Esophagus mucosa (tissue), 1 donor: Measurements from ENCODE around the gene ITGA8. TPM values are rescaled to one million over a fixed set of nuclear protein-coding genes. Genes with fewer than 3 reads are reported as not detected.

Experiments
- ATAC-seq: fragments of 200-7000 bp; cut with Tn5 transposase; one replicate; pipeline ENCODE4 v1.9.1; 2020
- total RNA-seq: library from RNA; stranded (reverse); gene quantifications from one replicate; pipeline ENCODE4 v1.2.4, GENCODE V29; 2023
- donor health status: DM: yes; HTN: yes; CAD: no.

The ITGA8 gene
- total RNA-seq, 1 donor from 2014 or later, result 2.1 TPM

DNA sequence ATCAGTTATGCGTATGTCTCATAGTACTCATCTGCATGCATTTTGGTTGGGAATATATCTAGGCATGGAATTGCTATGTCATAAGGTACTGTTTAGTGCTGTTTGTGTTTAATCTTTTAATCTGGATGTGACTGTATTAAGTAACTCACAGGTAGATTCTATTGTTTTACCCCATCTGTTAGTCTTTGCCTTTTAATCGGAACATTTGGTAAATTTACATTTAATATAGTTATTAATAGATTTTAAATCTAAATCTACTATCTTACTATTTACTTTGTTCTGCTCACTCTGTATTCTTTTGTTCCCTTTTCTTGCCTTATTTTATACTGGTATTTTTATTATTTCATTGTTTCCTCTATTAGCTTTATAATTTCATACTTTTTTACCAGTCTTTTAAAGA lies 10.6 kb upstream of the ITGA8 start:
- ATAC-seq, result no peak

DNA sequence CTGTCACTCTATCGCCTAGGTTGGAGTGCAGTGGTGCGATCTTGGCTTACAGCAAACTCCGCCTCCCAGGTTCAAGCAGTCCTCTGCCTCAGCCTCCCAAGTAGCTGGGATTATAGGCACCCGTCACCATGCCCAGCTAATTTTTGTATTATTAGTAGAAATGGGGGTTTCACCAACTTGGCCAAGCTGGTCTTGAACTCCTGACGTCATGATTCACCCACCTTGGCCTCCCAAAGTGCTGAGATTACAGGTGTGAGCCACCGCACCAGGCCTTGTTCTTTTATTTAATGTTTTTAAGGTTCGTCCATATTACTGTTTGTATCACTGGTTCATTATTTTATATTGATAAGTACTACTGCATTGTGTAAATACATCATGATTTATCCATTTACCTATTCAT lies 10.2 kb upstream of the ITGA8 start:
- ATAC-seq, result no peak

DNA sequence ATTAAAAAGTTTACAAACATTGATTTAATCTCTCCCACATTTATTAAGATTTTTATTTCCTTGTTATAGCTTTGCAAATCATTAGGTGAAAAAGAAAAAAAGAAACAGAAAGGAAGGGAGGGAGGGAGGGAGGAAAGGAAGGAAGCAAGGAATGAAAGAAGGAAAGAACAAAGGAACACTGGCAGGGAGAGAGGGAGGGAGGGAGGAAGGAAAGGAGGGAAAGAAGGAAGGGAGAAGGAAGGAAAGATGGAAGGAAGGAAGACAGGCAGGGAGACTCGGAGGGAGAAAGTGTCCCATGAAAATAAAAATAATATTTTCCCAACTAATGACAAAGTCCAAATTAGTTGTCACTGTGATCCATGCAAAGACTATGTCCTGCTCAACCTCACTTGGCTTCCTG lies 6.3 kb upstream of the ITGA8 start:
- no peak for ATAC-seq

DNA sequence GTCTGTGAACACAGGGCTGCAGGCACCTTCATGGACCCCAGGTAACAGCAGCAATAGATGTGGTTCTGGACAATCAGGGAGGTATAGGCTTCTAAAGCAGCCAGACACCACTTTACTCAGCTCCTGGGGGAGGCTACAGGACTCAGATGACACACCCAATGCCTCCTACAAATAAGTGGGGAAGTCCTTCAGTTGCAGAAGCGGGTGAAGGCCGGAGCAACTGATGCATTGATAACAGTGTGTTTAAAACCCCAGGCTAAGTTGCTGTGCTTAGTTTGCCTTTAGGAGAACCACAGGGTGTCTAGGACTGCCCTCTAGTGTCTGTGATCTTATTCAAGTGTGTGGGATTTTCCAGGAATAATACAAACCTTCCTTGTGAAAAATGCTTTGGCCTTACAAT lies 5.9 kb upstream of the ITGA8 start:
- no peak for ATAC-seq

DNA sequence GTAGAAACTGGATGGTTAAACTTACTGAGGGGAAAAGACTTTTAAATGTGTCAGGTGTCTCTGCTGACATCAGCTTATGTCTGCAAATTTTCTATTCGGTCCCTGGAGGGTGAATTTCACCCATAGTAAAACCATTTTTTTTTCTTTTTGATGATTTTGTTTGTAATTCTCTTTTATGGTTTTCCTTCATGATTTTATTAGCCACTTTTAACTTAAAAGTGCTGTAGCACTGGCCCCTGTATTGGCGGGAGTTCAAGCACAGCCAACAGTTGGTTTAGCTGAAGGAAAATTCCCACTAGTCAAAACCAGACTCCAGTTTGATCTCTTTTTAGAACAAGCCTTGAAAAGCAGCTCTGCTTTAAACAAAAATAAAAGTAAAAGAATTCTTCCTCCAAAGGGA lies 5.0 kb upstream of the ITGA8 start:
- ATAC-seq, result no peak

DNA sequence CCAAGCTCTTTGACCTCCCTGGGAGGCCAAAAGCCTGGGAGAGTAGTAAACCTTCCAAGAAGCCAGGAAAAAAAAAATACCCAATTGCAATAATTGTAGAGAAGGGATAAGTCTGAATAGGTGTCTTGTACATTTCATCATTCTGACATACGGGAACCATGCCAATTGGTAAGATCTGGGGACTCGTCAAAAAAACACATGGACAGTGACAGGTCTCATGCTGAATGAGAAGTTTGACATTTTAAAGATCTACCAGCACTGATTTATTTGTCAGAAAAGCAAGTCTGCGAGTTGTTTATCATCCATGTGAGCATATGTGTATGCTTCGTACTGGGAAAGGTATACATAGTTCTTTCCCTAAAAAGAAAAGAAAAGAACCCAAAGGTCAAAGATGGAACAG lies 4.1 kb upstream of the ITGA8 start:
- no peak for ATAC-seq

DNA sequence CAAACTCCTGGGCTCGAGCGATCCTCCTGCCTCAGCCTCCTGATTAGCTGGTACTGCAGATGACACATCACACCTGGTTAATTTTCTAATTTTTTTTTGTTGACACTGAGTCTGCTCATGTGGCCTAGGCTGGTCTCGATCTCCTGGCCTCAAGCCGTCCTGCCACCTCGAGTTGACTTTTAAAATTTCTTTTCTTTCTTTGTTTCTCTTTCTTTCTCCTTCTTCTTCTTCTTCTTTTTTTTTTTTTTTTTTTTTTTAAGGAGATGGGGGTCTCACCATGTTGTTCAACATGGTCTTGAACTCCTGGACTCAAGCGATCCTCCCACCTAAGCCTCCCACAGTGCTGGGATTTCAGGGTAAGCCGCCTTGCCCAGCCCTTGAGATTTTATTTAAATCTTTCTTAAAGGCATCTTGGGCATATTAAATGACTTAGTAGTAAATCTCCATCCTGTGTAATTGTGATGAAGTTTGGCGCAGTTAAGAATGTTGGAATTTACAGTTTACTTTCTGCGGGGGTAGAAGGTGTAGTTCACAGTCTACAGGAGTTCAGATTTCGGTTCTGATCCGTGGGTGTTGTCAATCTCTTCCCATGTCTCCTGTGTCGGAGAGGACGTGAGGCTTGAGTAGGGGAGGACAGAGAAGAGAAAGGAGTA lies 1.0 kb upstream of the ITGA8 start:
- ATAC-seq, result no peak

DNA sequence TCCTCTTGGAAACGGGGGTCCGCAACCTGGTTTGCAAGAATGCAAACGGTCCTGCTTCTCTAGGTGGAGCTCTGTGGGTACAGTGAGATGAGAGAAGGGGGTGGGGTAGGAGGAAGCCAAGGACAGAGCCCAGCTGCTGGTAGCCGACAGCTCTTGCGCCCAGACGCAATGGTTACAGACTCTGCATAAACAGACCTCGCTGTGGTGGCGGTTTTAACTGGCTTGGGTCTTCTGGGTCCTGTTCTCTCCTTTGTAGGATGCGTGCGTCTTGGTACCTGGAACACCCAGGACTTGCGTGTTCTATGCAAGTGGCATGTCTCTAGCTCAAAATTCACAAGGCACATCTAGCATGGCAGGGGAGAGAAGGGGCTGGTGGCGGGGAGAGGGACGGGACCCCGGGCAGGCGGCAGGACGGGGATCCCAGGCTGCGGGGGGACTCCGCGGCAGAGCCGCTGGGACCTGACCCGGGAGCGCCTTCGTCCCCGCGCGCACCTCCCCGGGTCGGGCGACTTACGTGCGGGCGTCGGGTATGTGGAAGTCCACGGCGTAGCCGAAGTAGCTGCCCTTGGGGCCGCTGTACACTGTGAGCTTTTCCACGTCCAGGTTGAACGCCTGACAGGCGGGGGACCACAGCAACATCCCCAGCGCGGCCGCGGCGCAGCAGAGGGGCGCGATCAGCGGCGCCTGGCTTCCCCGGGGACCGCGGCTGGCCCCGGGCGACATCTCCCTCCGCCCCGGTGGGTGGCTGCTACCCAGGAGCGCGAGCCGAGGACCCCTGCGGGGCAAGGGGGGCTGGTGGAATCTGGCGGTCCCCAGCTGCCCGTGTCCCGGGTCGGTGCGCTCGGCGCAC lies 448 bp downstream of the ITGA8 start:
- ATAC-seq, result no peak

DNA sequence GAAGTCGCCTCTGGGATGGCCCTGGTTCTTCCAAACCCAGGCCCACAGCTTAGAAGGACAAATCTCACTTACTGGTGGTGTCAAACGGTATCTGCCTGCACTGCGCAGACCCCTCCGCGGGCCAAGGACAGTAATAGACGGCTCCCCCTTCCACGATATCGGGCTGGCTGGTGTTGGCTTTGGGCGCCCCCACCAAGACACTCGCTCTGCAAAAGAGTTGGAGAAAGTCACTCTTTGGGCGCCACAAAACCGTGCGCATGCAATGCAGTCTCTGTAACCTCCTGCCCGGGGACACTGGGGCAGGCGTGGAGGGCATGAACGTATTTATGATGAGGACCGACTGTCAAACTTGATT lies 1.1 kb downstream of the ITGA8 start:
- no peak for ATAC-seq

DNA sequence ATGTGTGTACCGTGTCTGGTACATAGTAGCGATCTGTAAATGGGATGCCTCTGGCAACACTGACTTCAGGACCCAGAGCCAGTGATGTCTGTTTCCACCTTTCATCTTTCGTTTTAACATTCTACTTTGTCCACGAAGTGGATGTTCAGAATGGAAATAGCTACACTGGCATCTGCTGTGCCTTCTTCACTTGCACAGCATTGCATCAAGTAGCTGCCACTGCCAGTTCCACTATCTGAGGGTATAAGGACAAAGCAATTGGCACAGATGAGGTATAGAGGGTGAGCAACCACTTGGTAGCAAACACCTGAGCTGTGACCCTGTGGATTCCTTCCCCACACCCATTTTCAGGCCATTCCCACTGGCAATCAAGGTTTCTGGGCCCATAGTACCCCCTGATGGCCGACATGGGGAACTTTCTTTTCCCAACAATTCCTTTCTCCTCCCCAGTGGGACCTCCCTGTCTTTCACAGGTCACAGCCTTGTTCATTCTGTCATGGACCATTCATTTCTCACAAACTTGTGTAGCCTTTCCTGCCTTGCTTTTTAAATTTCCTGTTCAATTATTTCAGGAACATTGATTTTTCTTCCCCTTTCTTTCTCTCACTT lies 4.0 kb downstream of the ITGA8 start:
- ATAC-seq, result no peak

DNA sequence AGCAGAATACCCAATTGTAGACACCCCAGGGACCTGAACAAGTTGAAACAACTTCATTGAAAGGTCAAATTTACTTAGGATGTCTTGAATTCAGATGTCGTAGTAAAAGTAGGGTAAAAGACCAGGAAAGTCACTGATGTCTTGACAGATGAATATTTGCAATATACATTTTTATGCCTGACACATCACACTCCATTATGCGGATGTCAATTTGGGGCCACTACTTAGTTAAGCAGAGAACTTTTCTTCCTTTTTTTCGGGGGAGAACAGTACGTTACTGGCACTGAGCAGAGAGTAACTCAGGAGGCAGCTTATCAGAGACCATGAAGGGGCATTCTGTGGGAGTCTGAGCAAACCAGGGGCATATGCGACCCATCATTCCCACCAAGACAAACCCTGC lies 4.9 kb downstream of the ITGA8 start:
- ATAC-seq, result no peak

DNA sequence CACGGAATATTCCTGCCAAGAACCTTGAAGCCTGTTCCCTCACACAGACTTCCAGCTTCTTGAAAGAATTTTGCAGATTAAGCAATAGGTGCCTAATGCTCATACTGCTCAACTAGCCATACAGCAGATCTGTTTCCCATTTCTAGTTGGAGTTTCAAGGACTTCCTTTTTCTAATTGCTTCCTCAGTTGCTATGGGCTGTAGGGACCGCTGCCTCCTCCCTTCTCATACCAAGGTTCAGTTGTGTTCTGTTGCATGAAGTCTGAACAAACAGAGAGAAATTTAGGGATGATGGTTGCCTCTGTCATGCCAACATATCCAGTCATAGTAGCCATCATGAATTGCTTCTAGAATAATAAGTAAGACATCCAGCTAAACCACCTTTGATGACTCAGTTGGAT lies 6.8 kb downstream of the ITGA8 start:
- no peak for ATAC-seq

DNA sequence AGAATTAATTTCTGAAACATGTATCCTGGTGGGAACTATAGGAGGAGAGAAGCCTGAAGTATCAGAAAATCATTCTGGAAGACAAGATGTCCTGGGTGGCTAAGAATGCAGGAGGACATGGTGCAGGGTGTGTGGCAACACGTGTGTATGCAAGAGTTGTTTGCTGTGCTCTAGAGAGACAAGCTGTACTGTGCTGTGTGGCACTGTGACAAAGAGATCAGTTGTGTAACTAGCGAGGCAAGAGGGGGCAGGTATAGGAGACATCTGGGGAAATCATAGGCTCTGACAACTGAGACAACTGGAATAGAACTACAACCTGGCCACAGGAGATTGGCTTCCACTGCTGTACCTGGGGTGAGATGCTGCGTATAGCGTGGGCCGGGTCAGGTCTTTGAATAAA lies 9.3 kb downstream of the ITGA8 start:
- ATAC-seq, result no peak

DNA sequence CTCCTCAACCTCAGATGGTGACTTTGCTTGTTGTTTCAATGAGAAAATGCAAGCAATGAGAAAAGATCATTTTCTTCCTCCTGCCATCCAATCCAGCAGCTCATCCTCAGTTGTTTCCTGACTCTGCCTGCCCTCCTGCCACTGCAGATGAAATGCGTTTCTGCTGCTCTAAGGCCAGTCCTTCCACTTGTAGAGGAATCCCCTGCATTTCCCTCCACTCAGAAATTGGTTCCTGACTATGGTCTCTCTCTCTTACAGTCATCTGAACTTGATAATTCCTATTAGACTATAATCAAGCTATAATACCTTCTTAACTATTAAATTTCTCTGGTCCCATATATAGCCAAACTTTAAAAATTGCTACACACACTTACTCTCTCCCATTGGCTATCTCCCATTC lies 14.4 kb downstream of the ITGA8 start:
- no peak for ATAC-seq

DNA sequence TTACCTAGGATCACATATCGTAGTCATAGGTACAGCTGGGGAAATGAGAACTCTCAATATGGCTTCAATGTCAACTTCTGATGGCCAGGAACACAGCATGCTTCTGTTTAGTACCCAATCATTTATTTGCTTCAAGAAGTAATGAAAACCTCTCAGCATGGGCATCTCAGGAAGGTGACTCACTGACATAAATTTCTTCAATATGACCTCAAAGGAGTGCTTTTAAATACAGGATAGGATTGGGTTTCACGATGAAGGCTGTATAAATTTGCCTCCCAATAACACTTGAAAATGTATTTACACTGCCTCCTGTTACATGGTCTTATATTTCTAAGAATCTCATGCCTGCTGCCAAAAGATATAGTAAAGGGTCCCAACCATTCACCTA lies 15.1 kb downstream of the ITGA8 start:
- no peak for ATAC-seq

DNA sequence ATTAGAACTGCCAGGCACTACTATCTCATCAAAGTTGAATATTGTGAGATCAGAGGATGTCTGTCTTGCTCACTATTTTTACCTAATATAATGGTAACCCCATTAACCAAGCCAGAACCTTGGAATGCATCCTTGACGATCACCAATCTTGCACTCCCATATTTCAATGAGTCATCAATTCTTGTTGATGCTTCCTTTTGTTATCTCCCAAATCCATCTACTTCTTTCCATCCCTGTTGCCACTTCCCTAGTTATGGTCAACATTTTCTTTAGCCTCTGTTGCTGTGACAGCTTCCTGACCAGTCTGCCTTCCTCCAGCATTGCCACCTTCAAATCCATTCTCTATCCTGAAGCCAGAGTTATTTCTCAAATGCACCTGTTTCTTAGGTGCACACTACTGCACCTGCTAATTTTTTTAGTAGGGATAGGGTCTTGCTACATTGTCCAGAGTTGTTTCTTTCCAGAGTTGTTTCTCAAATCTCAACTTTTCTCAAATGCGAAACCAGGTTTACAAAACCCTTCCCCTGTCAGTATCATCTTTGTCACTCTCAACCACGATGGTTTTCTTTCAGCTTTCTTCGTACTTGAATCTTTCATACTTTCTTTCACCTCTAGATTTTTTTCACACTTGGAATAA lies 15.7 kb downstream of the ITGA8 start:
- ATAC-seq, result no peak

DNA sequence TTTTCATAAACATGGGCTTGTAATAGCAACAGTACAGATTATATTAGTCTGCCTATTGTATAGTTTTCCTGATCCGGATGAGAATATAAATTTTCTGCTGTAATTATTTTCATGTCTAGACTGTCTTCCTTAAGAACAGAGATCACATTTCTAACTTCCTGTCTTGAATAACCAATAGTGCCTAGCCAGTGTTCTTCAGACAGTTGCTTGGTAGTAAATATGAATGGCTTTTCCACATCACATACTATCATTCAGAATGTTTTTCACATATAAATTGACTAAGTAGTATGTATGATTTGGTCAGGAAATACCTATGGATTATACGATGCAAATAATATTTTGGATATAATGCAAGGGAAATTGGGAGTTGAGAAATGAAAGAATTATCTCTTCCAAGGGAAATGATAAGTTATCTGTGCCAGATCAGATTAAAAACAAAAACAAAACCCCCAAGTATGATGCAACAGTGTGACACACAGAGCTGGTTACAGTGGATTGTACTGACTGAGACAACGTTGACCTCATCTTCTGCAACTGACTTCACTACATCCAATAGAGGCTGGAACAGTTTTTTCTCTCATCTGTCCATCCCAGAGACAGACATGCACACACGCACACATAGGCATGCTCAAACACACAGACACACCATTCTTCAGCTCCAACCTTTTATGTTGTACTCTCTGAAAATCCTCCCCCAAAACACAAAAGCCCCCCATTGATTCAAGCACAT lies 16.4 kb downstream of the ITGA8 start:
- ATAC-seq, result no peak

DNA sequence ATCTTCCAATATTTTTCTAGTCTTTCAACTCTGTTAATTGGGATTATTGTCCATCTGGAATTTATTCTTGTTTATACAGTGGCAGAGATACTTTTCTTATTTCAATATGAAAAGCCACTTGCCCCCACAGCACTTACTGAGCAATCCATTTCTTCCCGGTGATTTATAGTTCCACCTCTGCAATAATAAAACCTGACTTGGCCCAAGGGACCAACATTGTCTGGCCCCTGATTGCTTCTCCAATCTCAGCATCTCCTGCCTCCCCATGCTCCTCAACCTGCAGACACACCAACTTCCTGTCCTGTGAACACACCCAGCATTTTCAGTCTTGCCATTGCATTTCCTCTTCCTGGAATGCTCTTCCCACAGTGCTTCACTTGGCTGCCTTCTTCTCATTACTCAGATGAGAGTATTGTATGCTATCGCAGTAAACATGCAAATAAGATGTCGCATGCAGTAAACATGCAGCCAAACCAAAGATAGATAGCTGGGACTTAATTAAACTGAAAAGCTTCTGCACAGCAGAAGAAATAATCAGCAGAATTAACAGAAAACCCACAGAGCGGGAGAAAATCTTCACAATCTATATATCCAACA lies 19.5 kb downstream of the ITGA8 start:
- ATAC-seq, result no peak

DNA sequence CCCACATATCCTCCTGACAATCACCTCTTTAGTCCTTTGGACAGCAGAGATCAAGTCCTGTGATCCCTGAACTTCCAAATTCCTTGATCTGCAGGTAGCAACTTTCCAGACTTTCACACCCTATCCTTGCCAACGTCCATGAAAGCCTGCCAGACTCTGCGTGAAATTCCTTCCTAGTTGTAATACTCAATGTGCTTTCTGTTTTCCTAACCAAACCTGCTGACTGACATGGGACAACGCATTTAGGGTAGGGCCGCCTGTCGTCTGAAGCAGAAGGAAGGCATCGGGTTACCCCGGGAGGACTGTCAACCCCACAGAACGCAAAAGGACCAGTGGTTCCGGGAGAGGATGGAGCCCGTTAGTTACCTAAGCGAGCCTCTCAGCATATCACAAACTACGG lies 23.9 kb downstream of the ITGA8 start:
- ATAC-seq, result no peak

DNA sequence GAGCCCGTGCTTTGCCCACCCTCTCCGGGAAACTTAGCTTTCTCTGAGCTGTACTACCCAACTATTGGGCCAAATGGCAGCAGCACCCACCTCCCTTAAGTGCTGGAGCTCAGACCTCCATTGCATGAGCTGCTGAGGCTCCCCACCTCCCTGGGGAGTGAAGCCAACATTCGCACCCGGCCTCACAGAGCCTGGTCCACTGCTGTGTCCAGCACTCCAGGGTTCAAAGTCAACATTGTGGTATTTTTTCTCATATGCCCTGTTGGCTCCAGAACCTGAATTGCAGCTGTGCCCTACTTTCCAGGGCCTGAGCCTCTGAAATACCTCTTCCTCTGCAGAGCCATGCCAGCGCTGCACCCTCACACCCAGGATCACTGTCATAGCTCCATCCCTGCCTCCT lies 29.7 kb downstream of the ITGA8 start:
- no peak for ATAC-seq

DNA sequence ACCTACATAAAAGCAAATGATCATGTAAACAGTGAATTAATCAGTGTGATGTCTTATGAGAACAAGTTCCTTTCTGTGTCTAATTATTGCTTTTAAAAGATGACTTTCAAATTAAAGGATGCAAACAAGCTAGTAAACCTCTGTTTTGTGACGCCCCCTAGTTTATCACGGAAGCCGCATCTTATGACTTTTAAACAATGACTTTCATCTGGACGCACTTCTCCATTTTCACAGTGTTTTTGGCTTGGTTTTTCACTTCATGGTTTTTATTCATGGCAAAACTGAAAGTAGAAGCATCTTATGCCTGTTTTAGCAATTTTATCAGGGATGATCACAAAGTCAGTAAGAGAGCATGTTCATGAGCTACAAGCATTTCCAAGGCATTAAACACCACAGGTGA lies 35.0 kb downstream of the ITGA8 start:
- ATAC-seq, result no peak

DNA sequence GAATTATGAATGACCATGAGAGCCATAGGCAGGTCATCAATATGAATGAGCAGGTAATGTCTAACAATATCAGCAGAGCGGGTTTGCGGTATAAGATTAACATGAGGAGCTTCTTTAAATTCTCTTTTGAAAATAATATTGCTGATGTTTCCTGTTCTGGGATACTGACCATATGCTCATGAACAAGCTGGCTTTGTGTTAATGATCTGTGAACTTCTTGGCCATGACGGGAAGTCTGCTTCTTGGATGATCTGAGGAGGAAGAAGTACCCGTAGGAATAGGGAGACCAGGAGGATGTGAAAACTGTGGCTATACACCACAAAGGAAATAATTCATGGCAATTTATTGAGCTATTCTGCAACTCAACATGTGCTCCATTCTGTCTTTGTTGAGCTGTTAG lies 38.6 kb downstream of the ITGA8 start:
- ATAC-seq, result no peak

DNA sequence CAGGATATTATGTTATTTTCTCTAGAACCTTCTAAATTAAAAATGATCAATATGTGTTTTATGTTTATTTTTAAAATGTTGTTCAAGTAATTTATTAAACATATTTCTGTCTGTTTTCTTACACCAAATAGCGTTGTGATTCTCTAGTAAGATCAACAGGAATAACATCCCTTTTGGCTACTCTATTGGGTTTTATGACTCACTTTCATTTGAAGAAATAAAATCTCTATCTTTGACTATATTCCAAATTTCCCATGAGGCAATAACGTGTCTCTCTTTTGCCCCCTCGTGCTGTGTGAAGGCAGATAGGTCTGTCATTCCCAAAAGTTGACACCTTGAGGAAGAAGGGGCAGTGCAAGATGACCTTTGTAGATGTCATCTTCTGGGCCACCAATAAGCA lies 40.9 kb downstream of the ITGA8 start:
- ATAC-seq, result no peak
